DMS114 treated with DMSO at 0.1 percent for 48 hours (cell line): ENCODE results near the gene NALCN.

ENCODE experiments used
- DNase-seq: peaks from one replicate; lab custom pipeline; 2025; ENCODE audit not compliant: unreplicated experiment; lab: John Stamatoyannopoulos, UW

Gene NALCN

DNA sequence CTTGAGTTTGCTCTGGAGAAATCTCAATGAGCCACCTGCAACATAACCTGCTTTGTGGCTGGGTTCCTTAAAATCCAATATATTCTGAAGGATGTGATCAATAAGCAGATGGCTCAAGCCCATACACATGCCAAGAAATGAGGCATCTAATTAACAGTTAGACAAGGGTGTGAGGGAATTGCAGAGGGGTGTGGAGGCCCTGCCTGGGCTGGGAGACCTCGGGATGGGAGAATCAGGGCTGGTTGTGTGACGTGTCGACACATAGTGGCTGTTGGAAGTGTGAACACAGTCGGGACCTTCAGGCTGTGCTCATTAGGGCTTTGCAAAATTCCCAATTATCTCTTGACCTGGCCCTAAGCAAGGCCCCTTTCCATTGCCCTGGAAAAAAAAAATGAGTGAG is 379.8 kb downstream of the NALCN start:
- DNase-seq: no peak

DNA sequence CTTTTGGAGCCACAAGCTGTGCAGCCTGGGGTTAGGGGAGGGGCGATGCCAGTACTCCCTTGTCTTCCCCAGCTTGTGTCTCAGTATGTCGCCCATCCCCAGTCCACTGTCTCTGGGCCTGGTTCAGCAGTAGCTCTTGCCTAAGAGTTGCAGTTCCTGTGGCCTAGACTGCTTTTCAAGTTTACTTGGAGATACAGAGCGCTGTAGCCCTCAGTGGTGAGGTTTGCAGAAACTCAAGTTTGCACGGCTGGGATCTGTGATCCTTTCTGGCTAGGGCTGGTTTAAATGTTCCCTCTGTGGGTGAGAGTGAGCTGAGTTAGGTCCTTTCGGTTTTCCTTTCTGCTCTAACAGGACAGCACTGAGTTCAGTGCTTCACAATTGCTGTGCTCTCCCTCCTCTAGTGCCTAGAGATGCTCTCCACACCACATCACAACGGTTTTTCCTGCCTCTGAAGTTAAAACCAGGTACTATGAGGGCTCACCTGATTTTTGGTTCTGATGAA is 381.1 kb downstream of the NALCN start:
- DNase-seq: no peak

DNA sequence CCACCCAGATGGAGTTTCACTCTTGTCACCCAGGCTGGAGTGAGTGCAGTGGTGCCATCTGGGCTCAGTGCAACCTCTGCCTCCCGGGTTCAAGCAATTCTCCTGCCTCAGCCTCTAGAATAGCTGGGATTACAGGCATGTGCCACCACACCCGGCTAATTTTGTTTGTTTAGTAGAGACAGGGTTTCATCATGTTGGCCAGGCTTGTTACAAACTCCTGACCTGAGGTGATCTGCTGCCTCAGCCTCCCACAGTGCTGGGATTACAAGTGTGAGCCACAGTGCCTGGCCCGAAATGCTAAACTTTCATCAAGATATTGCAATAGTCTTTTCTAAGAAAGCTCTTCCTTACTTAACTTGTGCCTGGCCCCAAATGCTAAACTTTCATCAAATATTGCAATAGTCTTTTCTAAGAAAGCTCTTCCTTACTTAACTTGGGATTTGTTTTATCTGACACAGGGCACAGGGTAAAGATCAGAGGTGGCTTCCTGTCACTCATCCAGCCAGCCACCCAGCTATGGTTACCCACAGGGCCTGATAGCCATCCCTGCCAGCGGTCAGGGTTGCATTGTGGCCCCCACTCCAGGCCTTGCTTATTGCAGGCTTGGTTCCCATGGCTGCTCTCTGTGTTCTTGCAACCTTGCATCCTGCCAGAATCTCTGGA is 389.4 kb downstream of the NALCN start:
- DNase-seq: no peak

- no peak for DNase-seq
Measured at GRCh38 chr13:101026328-101026727, 390.0 kb downstream of the NALCN start.

DNA sequence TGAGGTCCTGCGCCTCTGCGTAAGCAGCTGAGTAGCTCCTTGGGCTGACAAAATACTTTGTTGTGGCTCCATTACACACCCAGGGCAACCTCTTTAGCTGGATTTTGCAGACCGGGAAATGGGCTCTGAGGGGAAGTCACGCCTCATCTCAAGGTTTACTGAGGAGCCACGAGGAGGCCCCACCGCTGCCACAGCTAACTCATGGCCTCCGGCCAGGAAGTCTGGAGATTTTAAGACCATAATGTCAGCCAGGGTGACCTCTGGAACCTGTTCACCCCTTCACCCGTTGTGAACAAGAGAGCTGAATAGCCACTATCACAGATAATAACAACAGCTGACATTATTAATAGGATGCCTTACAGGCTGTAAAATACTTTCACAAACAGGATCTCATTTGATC is 390.4 kb downstream of the NALCN start:
- DNase-seq: no peak

DNA sequence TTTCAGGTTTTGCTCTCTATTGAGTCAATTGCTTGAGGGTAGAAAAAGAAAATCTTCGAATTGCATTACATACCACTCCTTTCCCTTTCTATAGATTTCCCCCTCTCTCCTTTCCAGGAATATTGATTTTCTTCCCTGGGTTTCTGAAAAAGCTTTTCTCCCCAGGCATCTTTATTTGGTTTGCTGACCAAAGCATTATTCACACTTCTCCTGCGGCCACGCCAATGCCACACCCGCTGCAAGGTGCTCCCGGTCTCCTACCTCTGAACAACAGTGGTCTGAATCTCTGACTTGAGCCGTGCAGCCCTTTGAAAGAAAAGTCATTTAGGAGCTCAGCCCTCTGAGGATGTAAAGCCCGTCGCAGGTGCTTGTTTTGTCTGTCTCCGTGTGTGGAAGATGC is 390.8 kb downstream of the NALCN start:
- DNase-seq: no peak

- DNase-seq: no peak
Measured at GRCh38 chr13:101019126-101019525, 397.2 kb downstream of the NALCN start.

- no peak for DNase-seq
Measured at GRCh38 chr13:101018720-101019119, 397.6 kb downstream of the NALCN start.

DNA sequence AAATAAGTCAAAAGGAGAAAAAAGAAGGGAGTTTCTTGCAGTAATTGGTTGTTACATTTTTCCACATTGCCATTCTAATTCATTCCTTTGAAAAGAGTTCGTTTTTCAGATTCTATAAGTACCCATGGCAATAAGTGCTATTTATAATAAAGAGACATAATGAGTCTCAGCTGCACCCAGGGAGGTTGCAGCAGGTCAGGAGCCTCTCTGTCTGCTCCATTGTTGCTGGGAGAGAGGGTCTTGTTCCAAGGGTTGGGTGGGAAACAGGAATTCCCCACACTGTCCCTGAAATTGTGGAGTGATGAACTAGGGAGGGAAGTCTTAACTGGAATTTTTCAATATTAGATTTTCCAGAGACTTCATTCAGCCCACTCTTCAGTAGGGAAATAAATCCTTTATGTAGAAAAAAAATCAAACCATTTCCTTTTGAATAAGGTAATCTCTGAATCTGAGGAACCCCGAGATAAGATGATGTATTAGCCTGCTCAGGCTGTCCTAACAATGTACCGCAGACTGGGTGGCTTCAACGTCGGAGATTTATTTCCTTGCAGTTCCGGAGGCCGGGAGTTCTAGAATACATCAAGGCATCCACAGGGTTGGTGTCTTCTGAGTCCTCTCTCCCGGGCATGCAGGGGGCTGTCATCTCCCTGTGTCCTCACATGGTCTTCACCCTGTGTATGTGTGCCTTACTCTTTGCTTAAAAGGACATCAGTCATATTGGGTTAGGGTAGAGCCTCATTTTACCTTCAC is 399.0 kb downstream of the NALCN start:
- no peak for DNase-seq

- no peak for DNase-seq
Measured at GRCh38 chr13:101016475-101016874, 399.8 kb downstream of the NALCN start.

GRCh38 chr13:101013245-101013644 is 403.1 kb downstream of the NALCN start:
- DNase-seq: no peak

GRCh38 chr13:101010100-101010499 is 406.2 kb downstream of the NALCN start:
- DNase-seq: no peak

GRCh38 chr13:101007245-101007644 is 409.1 kb downstream of the NALCN start:
- no peak for DNase-seq
